HG03378 (cell line): ENCODE measurements around the gene CORO1C.

Experiments used
- ATAC-seq: cut with Tn5 transposase; IDR thresholded peaks from one replicate; pipeline ENCODE4 v1.9.1; 2021; ENCODE audit warnings: mild to moderate bottlenecking, moderate library complexity; ENCODE audit not compliant: unreplicated experiment

The CORO1C gene

DNA sequence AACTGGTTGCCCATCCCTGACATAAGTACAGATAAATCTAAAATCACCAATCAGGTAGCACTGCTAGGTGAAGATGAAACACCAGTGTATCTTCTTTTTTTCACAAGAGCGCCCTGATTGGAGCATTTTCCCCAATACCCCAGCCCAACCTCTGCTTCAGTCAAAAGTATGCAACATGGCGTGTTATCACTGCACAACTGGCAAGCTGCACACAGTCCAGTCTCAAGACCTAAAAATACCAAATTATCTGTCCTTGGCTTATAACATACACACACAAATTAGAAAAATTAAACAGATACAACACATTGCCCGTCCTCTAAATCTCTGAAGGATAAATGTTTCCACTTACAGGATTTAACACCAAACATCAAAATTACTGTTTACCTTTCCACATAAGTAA lies 77.4 kb downstream of the CORO1C start:
- no peak for ATAC-seq

DNA sequence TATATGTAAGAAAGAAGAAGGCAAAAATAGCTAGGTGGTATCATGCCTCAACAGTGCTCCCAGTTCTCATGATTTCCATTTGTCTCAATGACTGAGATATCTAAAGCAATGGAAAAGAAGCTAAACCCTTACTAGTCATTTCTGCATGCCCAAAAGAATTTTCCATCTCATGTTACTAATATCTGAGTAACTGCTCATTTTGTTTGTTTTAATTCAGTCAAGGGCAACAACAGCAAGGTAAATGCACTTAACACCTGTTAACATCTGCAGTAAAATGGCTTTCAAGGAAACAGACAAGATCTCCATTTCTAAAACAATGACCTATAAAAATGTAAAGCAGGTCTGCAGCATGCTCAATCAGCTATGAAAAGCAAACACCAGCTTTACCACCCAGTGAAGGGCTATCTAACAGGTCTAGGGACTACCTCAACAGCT lies 78.2 kb downstream of the CORO1C start:
- ATAC-seq = no peak

DNA sequence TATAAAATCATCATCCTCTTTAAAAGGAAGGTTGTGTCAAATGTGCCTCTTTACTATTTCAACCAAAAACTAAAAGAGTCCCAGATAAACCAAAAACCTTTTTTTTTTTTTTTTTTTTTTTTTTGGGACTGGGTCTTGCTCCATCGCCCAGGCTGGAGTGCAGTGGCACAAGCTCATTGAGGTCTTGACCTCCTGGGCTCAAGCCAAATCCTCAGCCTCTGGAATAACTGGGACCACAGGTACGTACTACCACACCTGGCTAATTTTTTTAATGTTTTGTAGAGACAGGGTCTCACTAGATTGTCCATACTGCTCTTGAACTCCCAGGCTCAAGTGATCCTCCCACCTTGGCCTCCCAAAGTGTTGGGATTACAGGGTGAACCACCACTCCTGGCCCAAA lies 81.2 kb downstream of the CORO1C start:
- no peak for ATAC-seq

DNA sequence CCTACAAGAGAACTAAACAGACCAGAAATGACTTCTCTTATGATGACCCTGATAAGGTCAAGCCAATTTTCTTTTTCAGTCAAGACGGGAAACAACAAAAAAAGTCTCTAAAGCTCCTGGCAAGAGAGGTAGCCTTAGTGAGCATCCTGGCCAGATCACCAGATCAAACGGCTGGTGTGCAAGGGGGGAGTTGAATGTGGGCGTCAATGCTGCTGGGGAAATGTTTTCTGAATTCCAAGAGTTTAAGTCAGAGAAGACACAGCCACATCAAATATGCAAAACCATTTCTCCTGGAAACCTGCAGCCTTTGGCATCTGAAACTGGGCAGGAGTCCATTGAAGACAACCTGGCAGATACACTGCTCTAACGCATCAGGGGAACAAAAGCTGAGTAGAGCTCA lies 81.6 kb downstream of the CORO1C start:
- ATAC-seq = no peak

DNA sequence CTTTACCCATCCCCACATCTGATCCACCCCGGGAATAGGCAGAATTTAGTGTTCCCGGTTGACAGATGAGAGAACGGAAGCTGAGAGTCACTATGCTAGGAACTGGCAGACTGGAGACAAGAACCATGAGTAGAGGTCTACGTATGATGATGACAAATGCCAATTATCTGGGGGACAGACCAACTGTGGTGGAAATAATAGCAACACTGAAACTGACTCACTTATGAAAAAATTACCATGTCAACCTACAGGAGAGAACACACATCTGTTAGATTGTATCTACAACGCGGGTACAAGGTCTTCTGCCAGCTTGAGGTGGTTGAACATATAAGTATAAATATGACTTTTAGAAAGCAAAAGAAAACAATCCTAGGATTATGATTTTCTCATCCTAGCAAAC lies 82.2 kb downstream of the CORO1C start:
- no peak for ATAC-seq

DNA sequence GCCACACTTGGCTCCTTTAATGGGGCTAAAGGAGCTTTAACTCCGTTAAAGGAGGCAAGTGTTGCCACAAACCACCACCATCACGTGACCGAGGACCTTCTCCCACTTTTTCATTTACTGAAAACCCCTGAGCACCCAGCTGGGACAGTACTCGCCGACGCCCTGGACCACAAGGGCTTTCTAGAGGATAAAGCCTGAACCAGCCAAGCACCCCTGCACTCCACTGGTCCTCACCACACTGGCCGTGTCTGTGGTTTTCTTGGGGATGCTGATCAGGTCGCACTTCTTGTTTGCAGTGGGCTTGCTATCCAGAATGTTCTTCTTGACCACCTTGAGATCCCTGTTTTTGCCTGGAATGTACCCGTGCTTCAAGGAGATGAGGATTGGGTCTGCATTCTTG lies 82.9 kb downstream of the CORO1C start:
- no peak for ATAC-seq

DNA sequence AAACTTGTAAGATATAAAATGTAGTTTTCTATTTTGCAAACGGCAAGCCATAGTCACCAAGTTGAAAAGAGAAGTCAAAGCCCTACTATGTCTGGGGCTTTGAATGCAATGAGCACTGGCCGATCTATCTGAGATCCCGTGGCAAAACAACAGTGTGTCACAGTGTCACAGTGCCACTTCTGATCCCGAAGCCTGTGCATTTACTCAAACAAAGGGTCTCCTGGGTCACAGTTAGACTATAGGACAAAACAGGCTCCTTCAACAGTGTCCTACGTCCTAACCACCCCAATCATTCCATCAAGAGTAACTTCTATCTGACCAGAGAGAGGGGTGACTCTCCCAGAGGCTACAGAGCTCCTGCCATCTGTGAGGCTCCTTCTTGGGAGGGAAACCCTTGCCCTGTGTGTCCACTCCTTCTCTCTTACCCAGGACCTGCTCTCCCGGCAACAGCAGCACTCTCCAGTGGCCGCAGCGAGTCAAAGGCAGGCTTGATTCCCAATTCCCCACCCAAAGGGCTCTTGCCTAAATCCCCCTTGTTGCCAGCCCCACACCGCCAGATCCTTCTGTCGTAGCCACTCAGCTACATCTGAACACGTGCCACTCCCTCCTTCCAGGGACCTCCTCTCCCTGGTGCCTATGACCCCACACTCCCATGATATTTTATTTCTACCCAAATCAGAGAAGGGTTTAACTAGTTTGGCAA lies 83.6 kb downstream of the CORO1C start:
- no peak for ATAC-seq

DNA sequence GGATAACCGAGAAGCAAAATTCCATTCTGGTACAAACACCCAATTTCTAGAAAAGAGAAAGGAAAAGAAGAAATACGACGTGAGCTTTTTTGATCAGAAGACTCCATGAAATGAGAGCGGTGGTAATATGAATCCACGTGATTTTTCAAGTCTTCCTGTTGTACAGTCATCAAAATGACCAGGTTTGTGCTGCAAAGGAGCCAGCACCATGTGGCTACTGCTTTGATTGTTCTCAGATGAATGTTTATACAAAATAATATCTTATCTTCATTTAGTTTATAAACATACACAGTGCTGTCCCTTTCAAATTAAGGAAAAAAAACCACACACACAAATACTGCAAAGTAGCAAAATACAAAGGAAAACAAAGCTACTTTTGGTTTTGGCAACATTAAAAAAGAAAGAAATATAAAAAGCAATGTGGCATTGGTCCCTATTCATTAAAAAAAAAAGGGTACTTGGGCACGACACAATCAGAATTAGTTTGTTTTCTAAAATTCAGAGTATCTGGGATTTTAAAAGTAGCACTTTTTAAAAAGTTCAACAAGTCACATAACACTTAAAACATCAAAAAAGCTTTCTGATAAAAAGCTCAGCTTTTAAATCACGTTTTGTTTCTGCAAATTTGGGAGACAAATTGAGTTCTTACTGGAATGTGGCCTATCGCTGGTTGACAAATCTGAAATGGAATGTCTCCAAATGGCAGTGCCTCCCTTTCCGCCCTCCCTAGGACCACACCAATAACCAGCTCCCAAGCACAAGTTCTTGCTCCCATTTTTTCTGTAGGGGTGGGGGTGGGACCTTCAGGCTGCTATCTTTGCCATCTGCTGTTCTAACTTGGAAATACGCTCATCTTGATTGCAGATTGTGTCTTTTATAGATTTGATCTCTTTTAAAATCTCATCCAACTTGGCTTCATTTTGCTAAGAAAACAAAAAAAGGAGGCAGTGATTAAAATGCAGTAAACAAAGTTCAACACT lies 84.4 kb downstream of the CORO1C start:
- ATAC-seq = no peak

DNA sequence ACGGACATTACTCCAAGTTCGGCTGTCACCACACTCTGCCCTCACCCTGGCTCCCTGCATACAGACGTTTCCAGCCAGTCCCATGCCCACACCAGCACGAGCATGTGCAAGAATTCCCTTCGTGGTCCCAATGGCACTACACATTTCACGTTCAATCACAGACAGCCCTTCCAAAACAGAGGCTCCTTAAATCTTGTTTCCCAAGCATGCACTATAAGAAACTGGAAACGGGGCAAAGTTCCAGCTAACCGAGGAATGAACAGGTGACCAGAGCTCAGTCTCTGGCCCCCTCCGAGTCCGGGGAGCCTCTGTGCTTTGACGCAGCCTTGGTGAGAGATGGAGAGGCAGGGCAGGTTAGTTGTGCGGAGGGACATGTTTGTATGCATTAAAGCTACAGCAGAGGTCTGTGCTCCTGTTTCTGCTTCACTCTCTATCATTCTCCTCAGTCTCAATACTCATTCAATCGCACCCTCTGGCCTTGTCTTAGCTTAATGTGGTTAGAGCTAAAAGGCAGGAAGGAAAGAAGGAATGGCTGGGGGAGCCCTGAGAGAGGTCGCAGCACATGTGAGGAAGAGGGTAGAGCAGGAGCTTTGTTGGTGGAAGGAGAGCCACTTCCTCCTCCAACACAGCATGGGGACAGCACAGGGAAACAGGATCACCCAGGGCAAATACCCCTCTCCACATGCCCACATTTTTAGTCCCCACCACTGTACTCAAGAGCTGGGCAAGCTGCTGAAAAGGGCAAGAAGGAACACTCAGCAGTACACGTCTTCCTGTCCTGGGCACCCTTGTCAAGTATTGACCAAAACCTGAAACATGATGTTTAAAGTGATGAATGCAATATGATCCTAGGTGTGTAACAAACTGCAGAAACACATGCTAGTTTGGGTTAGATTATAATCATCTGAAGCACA lies 85.4 kb downstream of the CORO1C start:
- ATAC-seq = no peak

DNA sequence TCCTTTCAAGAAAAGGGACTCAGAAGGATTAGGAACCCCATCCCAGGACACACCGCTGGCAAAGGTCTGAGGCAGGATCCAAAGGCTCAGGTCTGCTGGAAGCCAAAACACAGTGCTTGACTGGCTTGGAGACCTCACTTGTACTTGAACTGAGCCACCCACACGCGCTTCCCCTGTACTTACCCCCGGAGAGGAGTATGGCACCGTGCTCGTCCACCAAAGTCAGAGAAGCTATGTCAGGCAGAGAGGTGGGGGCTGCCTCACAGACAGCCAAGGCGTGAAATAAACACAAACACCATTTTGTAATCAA lies 86.6 kb downstream of the CORO1C start:
- ATAC-seq = no peak

DNA sequence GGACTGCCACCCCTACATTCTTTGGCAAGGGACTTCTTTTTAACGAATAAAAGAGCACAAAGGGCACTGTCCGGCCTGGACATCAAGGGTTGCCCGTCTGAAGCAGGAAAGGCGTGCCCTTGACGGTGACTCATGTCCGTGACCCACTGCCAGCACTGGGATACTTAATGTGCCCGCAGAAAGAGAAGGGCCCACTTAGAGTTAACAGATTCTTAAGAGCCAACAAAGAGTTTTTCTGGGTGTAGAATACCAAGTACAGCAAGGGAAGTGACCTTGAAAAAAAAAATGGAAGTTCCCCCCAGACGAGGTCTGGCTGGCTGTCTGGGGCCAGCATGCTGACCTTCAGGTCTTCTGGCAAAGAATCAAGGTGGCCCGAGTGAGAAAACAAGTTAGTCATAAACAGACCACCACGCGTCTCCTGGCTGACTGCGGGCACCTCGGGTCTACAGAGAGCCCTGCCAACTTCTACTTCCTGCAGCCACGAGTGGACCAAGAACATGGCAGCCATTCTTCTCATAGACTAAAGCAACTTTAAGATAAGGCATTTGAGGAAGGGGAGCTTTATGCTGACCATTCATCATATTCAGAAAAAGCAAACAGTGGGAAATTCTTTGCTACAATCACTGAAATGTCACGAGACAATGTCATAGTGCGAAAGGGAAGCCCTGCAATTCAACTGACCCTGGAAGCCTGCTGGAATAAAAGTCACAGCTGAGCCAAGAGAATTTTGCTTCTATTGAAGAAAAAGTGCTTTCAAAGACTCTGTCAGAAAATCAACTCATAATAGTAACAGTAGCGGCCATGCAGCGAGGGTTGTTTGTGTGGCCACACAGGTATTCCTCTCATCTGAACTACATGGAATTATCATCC lies 87.1 kb downstream of the CORO1C start:
- no peak for ATAC-seq

DNA sequence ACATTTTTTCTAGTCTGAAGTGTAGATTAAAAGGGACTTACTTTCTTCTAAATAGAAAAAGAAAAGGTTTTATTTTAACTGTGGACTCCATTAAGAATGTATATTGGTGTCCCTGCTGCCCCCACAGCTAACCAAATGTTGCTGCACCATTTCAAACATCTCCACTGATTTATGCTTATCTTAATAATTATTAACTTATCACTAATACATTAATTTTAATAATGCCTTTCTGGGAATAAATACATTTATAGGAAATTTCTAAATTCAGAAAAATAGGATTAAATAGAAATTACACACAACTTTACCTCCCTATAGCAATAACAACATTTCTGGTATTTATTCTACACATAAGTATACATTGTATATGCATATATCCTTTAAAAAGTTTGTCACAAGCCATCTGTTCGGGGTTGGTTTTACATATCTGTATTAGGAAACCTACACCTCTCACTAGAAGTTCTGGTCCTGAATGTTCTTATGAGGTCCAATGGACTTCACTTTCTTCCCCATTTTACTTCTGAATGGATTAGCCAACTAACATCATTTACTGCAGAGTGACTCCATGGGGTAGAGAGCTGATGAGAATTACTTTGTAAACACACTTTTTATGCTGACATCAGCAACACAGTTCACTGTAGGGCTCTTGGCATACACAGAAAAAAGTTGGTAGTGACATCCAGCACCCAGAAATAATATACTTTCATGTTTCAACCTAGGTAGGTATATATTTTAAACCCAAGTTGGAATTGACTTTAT lies 88.2 kb downstream of the CORO1C start:
- no peak for ATAC-seq

DNA sequence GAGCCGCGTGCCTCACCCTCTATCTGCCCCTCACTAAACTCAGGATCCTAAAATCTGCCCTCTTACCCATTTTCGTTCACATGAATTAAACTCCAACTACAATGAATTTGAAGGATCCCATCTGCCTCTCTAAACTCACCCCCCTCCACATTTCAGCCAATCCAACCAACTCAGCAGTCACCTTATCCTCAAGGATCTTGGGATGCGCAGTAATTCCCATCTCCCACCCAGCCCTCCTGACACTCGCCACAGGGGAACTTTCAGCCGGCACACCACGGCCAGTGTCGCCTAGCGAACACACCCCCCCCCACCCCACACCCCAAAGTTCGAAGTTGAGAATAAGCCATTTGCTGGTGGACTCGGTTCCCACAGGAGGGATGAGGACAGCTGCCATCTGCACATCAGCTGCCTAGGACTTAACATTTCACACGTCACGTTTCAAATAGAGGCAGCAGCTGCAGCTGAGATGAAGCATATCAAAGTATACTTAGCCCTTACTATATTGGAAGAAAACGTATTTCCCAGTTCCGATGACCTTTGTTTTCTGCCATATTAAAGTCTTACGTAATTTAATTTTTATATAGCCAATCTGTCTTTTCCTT lies 88.9 kb downstream of the CORO1C start:
- ATAC-seq = no peak

DNA sequence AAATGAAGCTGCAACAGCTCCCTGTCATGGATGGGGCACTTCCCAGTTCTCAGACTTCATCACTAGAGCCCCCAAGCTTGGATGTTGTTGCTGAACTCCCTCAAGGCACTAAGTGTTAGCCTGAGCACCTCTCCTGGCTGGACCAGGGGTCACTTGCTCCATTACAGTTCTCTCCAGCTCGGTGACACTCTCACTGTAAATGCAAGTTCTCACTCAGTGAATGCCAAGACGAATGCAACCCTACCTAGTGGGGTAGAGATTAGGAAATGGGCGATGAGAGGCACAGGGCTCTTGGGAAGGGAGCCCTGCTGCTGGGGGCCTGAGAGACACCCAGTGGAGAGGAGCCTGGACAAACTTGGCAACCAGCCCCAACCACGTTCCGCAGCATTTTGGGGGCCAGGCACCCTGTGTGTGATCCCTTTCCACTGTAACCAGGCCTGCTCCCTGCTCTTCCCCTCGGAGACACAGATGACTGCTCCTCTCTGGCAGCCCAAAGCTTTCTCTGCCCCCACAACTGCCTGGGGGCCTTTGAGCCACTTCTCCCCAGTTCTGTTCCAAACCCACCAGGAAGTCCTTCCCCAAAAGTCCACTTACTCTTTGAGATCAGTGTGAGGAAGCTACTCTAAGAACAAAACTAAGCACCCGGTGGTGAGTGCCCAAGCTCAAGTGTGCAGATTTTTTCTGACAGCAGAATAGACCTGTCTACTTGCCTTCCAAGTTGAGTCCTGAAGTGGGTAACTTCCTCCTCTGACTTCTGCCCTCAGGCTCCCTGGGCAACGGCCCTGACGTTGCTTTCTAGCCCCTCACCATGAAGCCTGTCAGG lies 89.7 kb downstream of the CORO1C start:
- ATAC-seq = no peak

DNA sequence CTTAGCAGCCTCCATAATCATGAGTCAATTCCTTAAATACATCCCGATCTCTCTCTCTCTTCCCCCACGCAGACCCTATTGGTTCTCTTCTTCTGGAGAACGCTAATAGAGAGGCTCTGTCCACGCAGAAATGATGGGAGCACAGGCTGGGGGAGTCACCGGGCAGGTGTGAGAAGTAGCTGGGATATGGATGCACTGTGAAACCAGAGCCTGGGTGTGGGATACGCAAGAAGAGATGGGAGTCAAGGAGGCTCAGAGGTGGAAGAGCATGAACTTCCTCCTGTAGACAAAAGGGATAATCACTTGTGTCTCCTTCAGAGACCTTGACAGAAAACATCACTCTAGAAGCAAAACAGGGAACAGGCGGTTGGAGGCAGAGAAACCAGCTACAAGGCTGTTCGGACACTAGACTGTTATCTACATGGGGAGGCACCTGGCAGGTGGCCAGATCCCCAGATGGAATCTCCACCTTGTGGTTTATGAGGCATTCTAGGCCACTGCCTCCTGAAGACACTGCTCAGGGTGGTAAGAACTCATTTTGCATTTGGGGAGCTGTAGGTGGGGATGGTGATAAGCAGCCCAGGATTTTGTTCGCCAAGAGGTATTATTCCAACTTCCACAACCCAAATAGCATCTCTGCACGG lies 90.4 kb downstream of the CORO1C start:
- no peak for ATAC-seq

DNA sequence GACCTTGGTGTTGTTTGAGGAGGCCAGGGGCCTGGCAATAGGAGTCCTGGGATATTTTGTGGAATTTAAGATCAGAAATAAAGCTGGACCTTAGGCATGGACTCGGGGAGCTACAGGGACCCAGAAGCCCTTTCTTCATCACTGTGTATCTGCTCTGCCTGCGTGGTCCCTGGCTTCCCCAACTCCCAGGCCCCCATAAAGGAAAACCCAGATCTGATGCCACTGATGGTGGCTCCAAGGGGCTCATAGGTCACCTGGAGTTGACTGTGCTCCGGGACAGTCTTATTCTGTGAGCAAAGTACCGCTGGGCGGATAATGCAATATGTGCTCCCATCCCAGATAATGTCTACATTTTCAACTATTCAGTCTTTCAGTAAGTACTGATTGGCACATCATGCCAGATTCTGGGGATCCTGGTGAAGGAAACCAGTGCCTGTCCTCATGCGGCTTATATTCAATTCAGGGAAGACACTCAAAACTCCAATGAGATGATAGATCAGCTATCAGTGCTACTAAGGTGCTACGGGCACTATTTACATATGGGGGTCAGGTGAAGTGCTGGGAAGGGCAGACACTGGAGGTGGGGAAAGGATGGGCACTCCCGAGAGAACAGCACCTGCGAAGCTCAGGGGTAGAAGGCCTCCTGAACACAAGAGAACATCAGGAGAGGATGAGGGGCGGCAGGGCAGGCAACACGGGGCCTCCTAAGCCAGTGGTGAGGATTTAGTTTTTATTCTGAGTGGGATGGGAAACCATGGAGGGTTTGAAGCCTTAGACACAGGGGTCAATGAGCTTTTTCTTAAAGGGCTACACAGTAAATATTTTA lies 92.1 kb downstream of the CORO1C start:
- ATAC-seq = no peak
